ENCODE results near the gene SCYL2. TPM values are rescaled to one million over a fixed set of nuclear protein-coding genes. Genes with fewer than 3 reads are reported as not detected.

Gene SCYL2
- total and polyA plus RNA-seq, 2 experiments from 2014 or later = 15.0 to 57.5 TPM

DNA sequence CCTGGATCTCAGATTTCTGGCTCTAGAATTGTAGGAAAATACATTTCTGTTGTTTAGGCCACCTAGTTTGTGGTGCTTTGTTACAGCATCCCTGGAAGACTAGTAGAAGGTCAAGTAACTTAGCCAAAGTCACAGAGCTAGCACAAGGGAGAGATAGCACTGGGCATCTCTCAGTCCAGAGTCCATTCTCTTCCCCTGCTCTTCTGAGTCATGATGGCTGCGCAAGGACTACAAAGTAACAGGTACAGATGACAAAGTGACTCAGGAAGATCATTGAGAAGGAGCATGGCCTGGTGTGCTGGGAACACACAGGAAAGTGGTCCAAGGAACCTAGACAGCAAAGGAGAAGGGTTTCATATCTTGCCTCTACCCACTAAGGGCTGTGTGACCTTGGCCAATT lies 109.2 kb downstream of the SCYL2 start (continued):
- TF ChIP-seq, protein P1, sequence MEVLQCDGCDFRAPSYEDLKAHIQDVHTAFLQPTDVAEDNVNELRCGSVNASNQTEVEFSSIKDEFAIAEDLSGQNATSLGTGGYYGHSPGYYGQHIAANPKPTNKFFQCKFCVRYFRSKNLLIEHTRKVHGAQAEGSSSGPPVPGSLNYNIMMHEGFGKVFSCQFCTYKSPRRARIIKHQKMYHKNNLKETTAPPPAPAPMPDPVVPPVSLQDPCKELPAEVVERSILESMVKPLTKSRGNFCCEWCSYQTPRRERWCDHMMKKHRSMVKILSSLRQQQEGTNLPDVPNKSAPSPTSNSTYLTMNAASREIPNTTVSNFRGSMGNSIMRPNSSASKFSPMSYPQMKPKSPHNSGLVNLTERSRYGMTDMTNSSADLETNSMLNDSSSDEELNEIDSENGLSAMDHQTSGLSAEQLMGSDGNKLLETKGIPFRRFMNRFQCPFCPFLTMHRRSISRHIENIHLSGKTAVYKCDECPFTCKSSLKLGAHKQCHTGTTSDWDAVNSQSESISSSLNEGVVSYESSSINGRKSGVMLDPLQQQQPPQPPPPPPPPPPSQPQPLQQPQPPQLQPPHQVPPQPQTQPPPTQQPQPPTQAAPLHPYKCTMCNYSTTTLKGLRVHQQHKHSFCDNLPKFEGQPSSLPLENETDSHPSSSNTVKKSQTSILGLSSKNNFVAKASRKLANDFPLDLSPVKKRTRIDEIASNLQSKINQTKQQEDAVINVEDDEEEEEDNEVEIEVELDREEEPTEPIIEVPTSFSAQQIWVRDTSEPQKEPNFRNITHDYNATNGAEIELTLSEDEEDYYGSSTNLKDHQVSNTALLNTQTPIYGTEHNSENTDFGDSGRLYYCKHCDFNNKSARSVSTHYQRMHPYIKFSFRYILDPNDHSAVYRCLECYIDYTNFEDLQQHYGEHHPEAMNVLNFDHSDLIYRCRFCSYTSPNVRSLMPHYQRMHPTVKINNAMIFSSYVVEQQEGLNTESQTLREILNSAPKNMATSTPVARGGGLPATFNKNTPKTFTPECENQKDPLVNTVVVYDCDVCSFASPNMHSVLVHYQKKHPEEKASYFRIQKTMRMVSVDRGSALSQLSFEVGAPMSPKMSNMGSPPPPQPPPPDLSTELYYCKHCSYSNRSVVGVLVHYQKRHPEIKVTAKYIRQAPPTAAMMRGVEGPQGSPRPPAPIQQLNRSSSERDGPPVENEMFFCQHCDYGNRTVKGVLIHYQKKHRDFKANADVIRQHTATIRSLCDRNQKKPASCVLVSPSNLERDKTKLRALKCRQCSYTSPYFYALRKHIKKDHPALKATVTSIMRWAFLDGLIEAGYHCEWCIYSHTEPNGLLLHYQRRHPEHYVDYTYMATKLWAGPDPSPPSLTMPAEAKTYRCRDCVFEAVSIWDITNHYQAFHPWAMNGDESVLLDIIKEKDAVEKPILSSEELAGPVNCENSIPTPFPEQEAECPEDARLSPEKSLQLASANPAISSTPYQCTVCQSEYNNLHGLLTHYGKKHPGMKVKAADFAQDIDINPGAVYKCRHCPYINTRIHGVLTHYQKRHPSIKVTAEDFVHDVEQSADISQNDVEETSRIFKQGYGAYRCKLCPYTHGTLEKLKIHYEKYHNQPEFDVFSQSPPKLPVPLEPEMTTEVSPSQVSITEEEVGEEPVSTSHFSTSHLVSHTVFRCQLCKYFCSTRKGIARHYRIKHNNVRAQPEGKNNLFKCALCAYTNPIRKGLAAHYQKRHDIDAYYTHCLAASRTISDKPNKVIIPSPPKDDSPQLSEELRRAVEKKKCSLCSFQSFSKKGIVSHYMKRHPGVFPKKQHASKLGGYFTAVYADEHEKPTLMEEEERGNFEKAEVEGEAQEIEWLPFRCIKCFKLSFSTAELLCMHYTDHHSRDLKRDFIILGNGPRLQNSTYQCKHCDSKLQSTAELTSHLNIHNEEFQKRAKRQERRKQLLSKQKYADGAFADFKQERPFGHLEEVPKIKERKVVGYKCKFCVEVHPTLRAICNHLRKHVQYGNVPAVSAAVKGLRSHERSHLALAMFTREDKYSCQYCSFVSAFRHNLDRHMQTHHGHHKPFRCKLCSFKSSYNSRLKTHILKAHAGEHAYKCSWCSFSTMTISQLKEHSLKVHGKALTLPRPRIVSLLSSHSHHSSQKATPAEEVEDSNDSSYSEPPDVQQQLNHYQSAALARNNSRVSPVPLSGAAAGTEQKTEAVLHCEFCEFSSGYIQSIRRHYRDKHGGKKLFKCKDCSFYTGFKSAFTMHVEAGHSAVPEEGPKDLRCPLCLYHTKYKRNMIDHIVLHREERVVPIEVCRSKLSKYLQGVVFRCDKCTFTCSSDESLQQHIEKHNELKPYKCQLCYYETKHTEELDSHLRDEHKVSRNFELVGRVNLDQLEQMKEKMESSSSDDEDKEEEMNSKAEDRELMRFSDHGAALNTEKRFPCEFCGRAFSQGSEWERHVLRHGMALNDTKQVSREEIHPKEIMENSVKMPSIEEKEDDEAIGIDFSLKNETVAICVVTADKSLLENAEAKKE (CRISPR knock-in tag; IDR thresholded peaks at IDR 0.05) = no peak
- TF ChIP-seq JUNB (IDR thresholded peaks at IDR 0.05; ENCODE audit: unreplicated experiment) = no peak

DNA sequence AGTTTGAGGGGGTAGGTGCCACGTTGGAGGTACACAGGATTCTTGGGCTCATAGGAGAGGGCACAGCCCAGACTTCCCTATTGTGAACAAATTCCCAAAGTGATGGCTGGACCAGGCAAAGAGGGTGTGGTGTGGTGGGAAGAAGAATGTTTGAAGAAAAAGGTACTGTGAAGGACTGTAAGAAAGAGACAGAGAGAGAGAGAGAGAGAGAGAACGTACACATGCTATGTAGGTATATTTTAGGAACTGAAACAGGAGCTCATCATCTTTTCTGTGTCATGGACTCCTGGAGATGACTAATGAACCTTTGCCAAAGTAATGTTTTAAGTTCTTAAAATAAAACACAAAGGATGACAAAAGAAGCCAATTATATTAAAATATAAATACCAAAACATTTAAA lies 114.4 kb downstream of the SCYL2 start:
- Histone ChIP-seq H3K36me3 (ENCODE audit: insufficient read depth) (no peaks in the 10 kb centered on the region), H3K27me3 (ENCODE audit: insufficient read depth) (no peaks in the 10 kb centered on the region), H3K4me2 (no peak overlapping the region), H3K27ac (ENCODE audit: low read depth) (no peak overlapping the region), H4K20me1 (replicated peaks; ENCODE audit: insufficient read depth) (no peaks in the 10 kb centered on the region), H3K4me3 (no peak overlapping the region), H3K79me2 (replicated peaks; ENCODE audit: insufficient read depth) (no peaks in the 10 kb centered on the region), H3K9me2 (ENCODE audit: insufficient read depth) (no peaks in the 10 kb centered on the region), H2AFZ (no peak overlapping the region), H3K4me1 (ENCODE audit: insufficient read depth) (peaks cover 6% of the 10 kb centered on the region; the same call in 1 of the 2 replicates), H3F3A (replicated peaks; ENCODE audit: low read depth) (no peaks in the 10 kb centered on the region)
- no peak for ATAC-seq
- H3K9me3 Mint-ChIP-seq = no peaks in the 10 kb centered on the region
- no peaks in the 10 kb centered on the region for H3K36me3 Mint-ChIP-seq (ENCODE audit: low read depth)
- H3K4me3 Mint-ChIP-seq = no peak overlapping the region
- H3K27me3 Mint-ChIP-seq (ENCODE audit: insufficient read depth, low read depth, poor library complexity) = no peaks in the 10 kb centered on the region
- H3K4me1 Mint-ChIP-seq = peaks cover 3% of the 10 kb centered on the region; the same call in 1 of the 3 replicates
- no peak for DNase-seq (ENCODE audit: low spot score)
- H3K27ac Mint-ChIP-seq = no peak overlapping the region
- TF ChIP-seq, protein P2, sequence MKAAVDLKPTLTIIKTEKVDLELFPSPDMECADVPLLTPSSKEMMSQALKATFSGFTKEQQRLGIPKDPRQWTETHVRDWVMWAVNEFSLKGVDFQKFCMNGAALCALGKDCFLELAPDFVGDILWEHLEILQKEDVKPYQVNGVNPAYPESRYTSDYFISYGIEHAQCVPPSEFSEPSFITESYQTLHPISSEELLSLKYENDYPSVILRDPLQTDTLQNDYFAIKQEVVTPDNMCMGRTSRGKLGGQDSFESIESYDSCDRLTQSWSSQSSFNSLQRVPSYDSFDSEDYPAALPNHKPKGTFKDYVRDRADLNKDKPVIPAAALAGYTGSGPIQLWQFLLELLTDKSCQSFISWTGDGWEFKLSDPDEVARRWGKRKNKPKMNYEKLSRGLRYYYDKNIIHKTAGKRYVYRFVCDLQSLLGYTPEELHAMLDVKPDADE (IDR thresholded peaks at IDR 0.05) = no peak
- no peak for TF ChIP-seq ZNF331 (CRISPR knock-in tag; IDR thresholded peaks at IDR 0.05; ENCODE audit: low read depth)
- no peak for TF ChIP-seq EZH2phosphoT487 (IDR thresholded peaks at IDR 0.05; ENCODE audit: unreplicated experiment)
- TF ChIP-seq, protein P3, sequence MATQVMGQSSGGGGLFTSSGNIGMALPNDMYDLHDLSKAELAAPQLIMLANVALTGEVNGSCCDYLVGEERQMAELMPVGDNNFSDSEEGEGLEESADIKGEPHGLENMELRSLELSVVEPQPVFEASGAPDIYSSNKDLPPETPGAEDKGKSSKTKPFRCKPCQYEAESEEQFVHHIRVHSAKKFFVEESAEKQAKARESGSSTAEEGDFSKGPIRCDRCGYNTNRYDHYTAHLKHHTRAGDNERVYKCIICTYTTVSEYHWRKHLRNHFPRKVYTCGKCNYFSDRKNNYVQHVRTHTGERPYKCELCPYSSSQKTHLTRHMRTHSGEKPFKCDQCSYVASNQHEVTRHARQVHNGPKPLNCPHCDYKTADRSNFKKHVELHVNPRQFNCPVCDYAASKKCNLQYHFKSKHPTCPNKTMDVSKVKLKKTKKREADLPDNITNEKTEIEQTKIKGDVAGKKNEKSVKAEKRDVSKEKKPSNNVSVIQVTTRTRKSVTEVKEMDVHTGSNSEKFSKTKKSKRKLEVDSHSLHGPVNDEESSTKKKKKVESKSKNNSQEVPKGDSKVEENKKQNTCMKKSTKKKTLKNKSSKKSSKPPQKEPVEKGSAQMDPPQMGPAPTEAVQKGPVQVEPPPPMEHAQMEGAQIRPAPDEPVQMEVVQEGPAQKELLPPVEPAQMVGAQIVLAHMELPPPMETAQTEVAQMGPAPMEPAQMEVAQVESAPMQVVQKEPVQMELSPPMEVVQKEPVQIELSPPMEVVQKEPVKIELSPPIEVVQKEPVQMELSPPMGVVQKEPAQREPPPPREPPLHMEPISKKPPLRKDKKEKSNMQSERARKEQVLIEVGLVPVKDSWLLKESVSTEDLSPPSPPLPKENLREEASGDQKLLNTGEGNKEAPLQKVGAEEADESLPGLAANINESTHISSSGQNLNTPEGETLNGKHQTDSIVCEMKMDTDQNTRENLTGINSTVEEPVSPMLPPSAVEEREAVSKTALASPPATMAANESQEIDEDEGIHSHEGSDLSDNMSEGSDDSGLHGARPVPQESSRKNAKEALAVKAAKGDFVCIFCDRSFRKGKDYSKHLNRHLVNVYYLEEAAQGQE (IDR thresholded peaks at IDR 0.05; ENCODE audit: unreplicated experiment) = no peak
- no peak for TF ChIP-seq EZH2 (IDR thresholded peaks at IDR 0.05; ENCODE audit: low read depth, unreplicated experiment)
- TF ChIP-seq ZNF114 (CRISPR knock-in tag; IDR thresholded peaks at IDR 0.05) = no peak
- no peak for TF ChIP-seq POLR2AphosphoS5 (IDR thresholded peaks at IDR 0.05; ENCODE audit: low read depth)

Data from GM23338 (cell line).